Liver (tissue), 2 donors: ENCODE data around the gene OR10J1.

Experiments used
- ATF3 ChIP-seq: IDR thresholded peaks from 2 replicates; pipeline ENCODE4 v1.6.1; 2016; ENCODE audit warnings: antibody characterized with exemption
- JUND ChIP-seq, 2 donors: IDR thresholded peaks; 2 replicates each; pipeline ENCODE4 v1.6.1; 2016; ENCODE audit warnings: antibody characterized with exemption in 2 of 2
- donor health status: healthy.

- TF ChIP-seq ATF3, result no peak
- TF ChIP-seq JUND (IDR thresholded peaks at IDR 0.05), result no peak
These were observed 33.8 kb downstream of the OR10J1 start for GRCh38 chr1:159473335-159473734.
